Effector memory CD8-positive, alpha-beta T cell (primary cell): ENCODE data around the gene NEURL2.
A peak's percentile ranks its signal among the peaks of the same experiment; 100 is the strongest.
"Not testable (repeated sequence)": the region's sequence is repeated elsewhere in the genome, so short reads cannot be mapped to it uniquely, and the experiment has no call there.

Experiments used
- ATAC-seq: fragments of 150-1000 bp; cut with Tn5 transposase; replicated peaks from 2 replicates; pipeline ENCODE4 v1.10.0; 2021; ENCODE audit warnings: mild to moderate bottlenecking, moderate library complexity
- DNase-seq, 3 experiments: peaks; one replicate each; pipeline ENCODE4 v3.0.0; 2021
- H3K27ac Mint-ChIP-seq, 2 donors: one replicate each; pipeline ENCODE4 v1.8.0; 2022; ENCODE audit warnings: mild to moderate bottlenecking in 2 of 2, mixed read lengths in 2 of 2, moderate library complexity in 2 of 2
- H3K27me3 Mint-ChIP-seq, 2 donors: one replicate each; pipeline ENCODE4 v1.8.0; 2022; ENCODE audit warnings: mixed read lengths in 2 of 2
- H3K36me3 Mint-ChIP-seq: one replicate; pipeline ENCODE4 v1.8.0; 2022; ENCODE audit warnings: mild to moderate bottlenecking, moderate library complexity, mixed read lengths; ENCODE audit not compliant: insufficient read depth
- H3K4me1 Mint-ChIP-seq, 2 donors: one replicate each; pipeline ENCODE4 v1.8.0; 2022; ENCODE audit warnings: low read depth in 2 of 2, mixed read lengths in 2 of 2
- H3K4me3 Mint-ChIP-seq, 2 donors: one replicate each; pipeline ENCODE4 v1.8.0; 2022; ENCODE audit warnings: mild to moderate bottlenecking in 2 of 2, mixed read lengths in 2 of 2, moderate library complexity in 2 of 2
- H3K9me3 Mint-ChIP-seq, 2 donors: one replicate each; pipeline ENCODE4 v1.8.0; 2022; ENCODE audit warnings: mixed read lengths in 2 of 2

The NEURL2 gene

DNA sequence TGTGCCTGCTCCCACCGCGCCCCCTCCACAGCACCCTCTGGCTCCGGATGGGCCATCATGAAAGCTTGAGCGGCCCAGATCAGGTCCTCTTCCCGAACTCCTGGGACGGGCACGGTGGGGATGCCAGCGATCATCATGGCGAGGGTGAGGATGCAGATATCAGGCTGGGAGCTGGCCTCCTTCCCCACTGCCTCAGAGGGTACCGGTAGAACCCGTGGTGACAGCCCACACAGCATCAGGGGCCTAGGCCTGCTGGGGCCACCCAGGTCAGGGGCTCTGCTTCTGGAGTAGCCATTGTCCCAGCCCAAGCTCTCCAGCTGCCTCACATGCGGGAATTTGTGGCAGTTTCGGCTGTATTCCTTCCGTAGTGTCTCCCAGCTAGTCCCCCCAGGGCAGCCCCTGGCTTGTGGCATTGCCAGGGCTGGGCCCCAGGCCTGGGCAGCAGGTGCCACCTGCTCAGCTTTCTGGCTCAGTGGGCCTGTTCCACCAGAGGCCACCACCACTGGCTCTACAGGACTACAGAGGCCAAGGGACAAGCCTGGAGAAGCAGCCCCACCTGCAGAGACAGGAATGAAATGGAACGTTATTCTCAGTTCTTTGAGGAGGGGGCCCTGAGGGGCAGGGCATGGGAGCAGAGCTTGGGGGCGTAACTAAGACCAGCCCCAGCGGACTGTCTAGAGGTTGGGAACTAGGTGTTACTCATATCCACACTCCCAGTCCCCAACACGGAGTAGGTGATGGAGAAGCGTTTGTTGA lies 4.2 kb downstream of the NEURL2 start:
- DNase-seq = no peak
- H3K9me3 Mint-ChIP-seq = no peaks in the 10 kb centered on the region
- peaks cover 21% of the 10 kb centered on the region for H3K36me3 Mint-ChIP-seq
- no peaks in the 10 kb centered on the region for H3K27me3 Mint-ChIP-seq
- no peak for ATAC-seq
- H3K4me3 Mint-ChIP-seq = no peak overlapping the region
- H3K27ac Mint-ChIP-seq = peak overlapping the region in 1 of 2 donors; percentile 35
- peaks cover 22 to 25% of the 10 kb centered on the region in 2 donors for H3K4me1 Mint-ChIP-seq

- Mint-ChIP-seq H3K4me3 (no peak overlapping the region), H3K36me3 (peaks cover 13% of the 10 kb centered on the region)
Observed at GRCh38 chr20:45883100-45883469, 7.9 kb downstream of the NEURL2 start.

DNA sequence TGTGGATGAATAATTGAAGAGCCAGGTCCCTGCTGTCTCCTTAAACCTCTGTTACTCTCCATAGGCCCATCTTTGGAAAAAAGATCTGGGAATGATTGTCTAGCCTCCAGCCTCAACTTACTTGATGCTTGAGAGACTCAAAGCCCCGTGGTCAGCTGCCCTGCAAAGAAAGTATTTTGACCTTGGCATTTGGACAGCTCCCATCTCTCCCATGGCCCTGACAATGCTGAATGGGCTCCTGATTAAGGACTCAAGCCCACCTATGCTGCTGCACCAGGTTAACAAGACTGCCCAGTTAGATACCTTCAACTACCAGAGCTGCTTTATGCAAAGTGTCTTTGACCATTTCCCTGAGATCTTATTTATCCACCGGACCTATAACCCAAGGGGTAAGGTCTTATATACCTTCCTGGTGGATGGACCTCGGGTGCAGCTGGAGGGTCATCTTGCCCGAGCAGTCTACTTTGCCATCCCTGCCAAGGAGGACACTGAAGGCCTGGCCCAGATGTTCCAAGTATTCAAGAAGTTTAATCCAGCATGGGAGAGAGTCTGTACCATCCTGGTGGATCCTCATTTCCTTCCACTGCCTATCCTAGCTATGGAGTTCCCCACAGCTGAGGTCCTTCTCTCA lies 8.4 kb downstream of the NEURL2 start:
- no peaks in the 10 kb centered on the region for H3K9me3 Mint-ChIP-seq
- H3K27me3 Mint-ChIP-seq = no peaks in the 10 kb centered on the region
- peaks cover 22 to 27% of the 10 kb centered on the region in 2 donors for H3K4me1 Mint-ChIP-seq
- DNase-seq = no peak
- ATAC-seq = no peak
- H3K27ac Mint-ChIP-seq = peak overlapping the region; percentile 90 to 93
- H3K4me3 Mint-ChIP-seq = peak overlapping the region in 1 of 2 donors; percentile 5
- H3K36me3 Mint-ChIP-seq = peaks cover 13% of the 10 kb centered on the region

More at GRCh38 chr20:45883100-45883469, 7.9 kb downstream of the NEURL2 start:
- H3K27ac Mint-ChIP-seq = peak overlapping the region in 1 of 2 donors; percentile 93
- ATAC-seq = no peak
- peaks cover 22 to 27% of the 10 kb centered on the region in 2 donors for H3K4me1 Mint-ChIP-seq
- no peaks in the 10 kb centered on the region for H3K27me3 Mint-ChIP-seq
- no peaks in the 10 kb centered on the region for H3K9me3 Mint-ChIP-seq
- DNase-seq = no peak

DNA sequence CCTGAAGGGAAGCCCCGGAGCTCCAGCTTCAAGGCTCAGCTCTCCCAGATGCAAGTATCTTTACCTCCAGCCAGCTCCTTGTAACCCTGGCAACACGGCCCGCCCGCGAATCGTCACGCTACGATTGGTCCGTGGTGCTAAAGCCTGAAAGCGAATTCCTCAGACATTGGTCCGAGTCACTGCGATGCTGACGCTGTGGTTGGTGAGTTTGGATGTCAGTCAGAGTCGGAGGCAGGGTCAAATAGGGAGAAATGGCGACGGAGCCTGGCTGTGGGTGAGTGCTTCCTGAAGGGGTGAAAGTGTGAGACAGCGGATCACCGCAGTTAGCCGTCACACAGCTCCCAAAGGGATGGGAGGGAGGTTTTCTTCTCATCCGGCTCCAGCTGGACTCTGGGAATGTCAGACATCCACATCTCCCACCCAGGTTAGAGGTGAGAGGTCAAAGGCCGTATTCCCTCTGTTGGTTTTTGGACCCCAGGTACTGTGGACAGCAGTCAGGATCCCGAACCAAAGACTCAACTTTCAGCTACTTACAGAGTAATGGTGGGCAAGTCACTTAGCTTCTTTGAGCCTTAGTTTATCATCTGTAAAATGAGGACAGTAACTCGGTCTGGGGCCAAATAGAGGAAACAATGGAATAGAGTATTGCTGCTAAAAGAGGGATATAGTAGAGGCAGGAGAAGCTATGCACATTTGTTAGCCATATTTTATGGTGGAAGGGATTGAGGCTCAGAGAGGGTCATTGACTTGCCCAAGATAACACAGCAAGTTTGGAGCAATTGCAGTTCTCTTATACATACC lies 9.8 kb downstream of the NEURL2 start, which contains the start of gene ZSWIM1:
ZSWIM1 (plus strand) TSS at position 240 of the 801 bp plus-strand sequence. CDS start 1,366 bp downstream, outside the sequence.
- peak within 1 kb of the TSS; percentile 90 to 93 for H3K27ac Mint-ChIP-seq
- peak within 1 kb of the TSS; percentile 73 to 75 for H3K4me3 Mint-ChIP-seq
- peak; percentile 96 for ATAC-seq
- peak; percentile 98 to 99 (median 99) for DNase-seq
- no peaks in the 10 kb centered on the region for H3K9me3 Mint-ChIP-seq
- H3K36me3 Mint-ChIP-seq = peaks cover 13% of the 10 kb centered on the region
- H3K27me3 Mint-ChIP-seq = no peaks in the 10 kb centered on the region
- H3K4me1 Mint-ChIP-seq = peaks cover 22 to 27% of the 10 kb centered on the region in 2 donors

DNA sequence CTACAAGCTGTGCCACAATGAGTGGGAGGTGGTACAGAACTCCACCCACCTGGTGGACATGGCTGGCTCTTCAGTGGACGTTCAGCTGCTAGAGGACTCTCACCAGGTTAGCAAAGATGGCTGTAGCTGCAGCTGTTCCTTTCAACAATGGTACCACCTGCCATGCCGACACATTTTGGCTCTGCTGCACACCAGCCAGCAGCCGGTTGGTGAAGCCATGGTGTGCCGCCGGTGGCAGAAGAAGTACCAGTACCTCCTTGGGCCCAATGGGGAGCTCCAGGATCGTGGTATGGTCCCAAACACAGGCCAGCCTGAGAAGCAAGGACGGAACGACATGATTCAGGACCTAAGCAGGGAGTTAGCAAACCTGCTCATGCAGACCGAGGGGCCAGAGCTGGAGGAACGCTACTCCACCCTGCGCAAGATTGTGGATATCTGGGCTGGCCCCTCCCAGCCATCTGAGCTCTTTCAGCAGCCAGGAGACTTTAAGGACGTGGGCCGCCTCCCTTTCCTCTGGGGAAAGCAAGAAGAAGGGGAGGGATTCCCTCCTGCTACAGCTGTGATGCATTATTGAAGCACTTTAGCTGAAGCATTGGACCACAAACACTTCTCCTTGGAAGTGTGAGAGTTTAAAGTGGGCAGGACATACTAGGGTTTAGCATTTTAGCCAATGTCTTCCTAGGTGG lies 12.8 kb downstream of the NEURL2 start:
- Mint-ChIP-seq H3K36me3 (peaks cover 7% of the 10 kb centered on the region), H3K4me3 (no peak overlapping the region), H3K4me1 (peaks cover 17 to 21% of the 10 kb centered on the region in 2 donors), H3K27me3 (no peaks in the 10 kb centered on the region), H3K27ac (no peak overlapping the region), H3K9me3 (no peaks in the 10 kb centered on the region)
- ATAC-seq (no peak), DNase-seq (no peak)

- Mint-ChIP-seq H3K9me3 (no peaks in the 10 kb centered on the region), H3K4me1 (no peaks in the 10 kb centered on the region), H3K36me3 (peaks cover 5% of the 10 kb centered on the region), H3K27ac (no peak overlapping the region), H3K4me3 (no peak overlapping the region), H3K27me3 (no peaks in the 10 kb centered on the region)
- DNase-seq (no peak), ATAC-seq (no peak)
Observed at GRCh38 chr20:45874576-45874975, 16.4 kb downstream of the NEURL2 start.

- not testable (repeated sequence) for DNase-seq, H3K4me1 Mint-ChIP-seq, ATAC-seq, H3K4me3 Mint-ChIP-seq, H3K36me3 Mint-ChIP-seq, H3K27ac Mint-ChIP-seq, H3K9me3 Mint-ChIP-seq, H3K27me3 Mint-ChIP-seq
Observed at GRCh38 chr20:45874104-45874481, 16.9 kb downstream of the NEURL2 start.

DNA sequence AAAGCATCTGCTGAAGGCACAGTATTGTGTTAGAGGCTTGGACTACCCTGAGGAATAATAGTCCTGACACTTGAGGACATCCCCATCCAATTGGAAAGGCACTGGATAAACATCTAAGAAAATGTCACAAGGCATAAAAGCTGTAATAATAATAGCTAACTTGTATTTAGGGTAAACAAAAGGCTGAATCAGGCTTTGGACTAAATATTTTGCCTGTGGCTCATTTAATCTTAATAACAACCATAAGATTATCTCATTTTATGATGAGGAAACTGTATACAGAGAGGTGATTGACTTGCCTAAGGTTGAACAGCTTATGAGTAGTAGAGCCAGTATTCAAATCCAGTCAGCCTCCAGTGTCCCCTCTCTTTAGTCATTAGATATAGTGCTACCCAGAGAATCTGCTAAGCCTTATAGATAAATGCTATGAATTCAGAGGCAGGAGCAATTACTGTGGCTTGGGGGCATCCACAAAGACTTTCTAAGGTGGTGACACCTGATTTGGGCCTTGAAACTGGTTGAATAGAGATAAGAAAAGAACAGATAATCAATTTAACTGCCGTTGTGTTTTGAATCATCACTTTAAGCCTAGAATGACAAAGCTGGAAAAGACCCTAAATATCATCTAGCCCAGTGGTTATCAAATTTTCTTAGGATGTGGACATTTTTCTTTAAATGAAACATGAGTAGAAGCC lies 17.5 kb downstream of the NEURL2 start:
- H3K4me1 Mint-ChIP-seq = no peaks in the 10 kb centered on the region

DNA sequence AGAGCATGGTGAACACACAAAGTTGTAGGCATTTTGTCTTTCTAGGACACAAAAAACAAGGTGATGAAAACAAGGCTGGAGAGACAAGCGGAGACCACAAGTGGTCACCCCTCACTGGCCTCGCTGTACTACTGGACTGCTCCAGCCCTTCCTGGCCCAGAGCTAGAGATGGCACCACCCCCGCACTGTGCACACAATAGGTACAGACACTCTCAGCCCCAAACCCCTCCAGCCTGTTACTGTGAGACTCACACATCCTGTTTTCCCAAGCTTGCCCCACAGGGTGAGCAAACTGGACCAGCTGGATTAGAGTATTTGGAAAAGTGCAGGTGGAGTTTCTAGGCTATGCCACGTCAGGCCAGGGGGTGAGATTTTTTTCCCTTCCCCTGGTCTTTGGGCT lies 18.4 kb downstream of the NEURL2 start:
- DNase-seq = no peak
- H3K9me3 Mint-ChIP-seq = no peaks in the 10 kb centered on the region
- H3K36me3 Mint-ChIP-seq = peaks cover 7% of the 10 kb centered on the region
- H3K27ac Mint-ChIP-seq = no peak overlapping the region
- H3K27me3 Mint-ChIP-seq = no peaks in the 10 kb centered on the region
- no peak overlapping the region for H3K4me3 Mint-ChIP-seq
- no peaks in the 10 kb centered on the region for H3K4me1 Mint-ChIP-seq
- no peak for ATAC-seq

More for the DNA sequence above, 17.5 kb downstream of the NEURL2 start:
- H3K27me3 Mint-ChIP-seq = no peaks in the 10 kb centered on the region
- peaks cover 7% of the 10 kb centered on the region for H3K36me3 Mint-ChIP-seq
- no peak for DNase-seq
- no peak overlapping the region for H3K4me3 Mint-ChIP-seq
- no peaks in the 10 kb centered on the region for H3K9me3 Mint-ChIP-seq
- ATAC-seq = no peak
- no peak overlapping the region for H3K27ac Mint-ChIP-seq

- no peak for ATAC-seq
- H3K36me3 Mint-ChIP-seq = peaks cover 10% of the 10 kb centered on the region
- H3K27me3 Mint-ChIP-seq = no peaks in the 10 kb centered on the region
- no peaks in the 10 kb centered on the region for H3K4me1 Mint-ChIP-seq
- H3K4me3 Mint-ChIP-seq = no peak overlapping the region
- no peaks in the 10 kb centered on the region for H3K9me3 Mint-ChIP-seq
- H3K27ac Mint-ChIP-seq = no peak overlapping the region
- no peak for DNase-seq
Observed at GRCh38 chr20:45867819-45868176, 23.2 kb downstream of the NEURL2 start.

DNA sequence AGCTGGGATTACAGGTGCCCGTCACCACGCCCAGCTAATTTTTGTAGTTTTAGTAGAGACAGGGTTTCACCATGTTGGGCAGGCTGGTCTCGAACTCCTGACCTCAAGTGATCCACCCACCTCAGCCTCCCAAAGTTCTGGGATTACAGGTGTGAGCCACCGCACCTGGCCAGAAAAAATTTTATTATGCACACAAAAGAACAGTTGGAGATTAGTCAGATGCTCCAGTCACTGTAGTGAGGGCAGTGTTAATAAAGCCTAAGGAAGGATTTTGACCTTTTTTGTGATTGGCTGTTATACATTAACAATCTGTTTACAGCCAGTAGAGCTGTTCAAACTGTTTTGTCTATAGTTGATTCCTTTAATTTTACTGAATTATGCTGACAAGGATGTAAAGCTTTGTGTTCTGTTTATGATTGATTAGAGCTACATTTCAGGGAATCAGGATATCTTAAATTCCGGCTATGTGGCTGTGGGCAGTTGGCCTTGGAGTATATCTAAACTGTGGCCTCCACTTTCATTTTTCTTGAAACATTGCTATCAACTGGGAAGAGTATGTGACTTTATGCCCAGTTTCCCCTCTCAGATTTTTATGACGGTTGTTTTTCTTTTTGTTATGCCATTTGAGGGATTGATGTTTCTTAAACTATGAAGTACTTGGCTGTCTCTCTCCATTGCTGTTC lies 23.7 kb downstream of the NEURL2 start:
- no peak overlapping the region for H3K4me3 Mint-ChIP-seq
- H3K27me3 Mint-ChIP-seq = no peaks in the 10 kb centered on the region
- peaks cover 10% of the 10 kb centered on the region for H3K36me3 Mint-ChIP-seq
- no peaks in the 10 kb centered on the region for H3K4me1 Mint-ChIP-seq
- H3K27ac Mint-ChIP-seq = no peak overlapping the region
- H3K9me3 Mint-ChIP-seq = no peaks in the 10 kb centered on the region
- ATAC-seq (no peak), DNase-seq (no peak)

DNA sequence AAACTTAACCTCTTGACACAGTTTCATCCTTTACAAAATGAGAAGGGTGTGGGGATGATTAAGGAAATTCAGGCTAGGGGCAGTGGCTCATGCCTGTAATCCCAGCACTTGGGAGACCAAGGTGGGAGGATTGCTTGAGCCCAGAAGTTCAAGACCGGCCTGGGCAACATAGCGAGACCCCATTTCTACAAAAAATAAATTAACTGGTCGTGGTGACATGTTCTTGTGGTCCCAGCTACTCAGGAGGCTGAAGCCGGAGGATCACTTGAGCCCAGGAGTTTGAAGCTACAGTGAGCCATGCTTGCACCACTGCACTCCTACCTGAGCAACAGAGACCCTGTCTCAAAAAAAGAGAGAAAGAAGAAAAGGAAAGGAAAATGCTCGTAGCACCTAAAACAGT lies 24.6 kb downstream of the NEURL2 start:
- Mint-ChIP-seq H3K4me3 (no peak overlapping the region), H3K27ac (no peak overlapping the region), H3K4me1 (no peaks in the 10 kb centered on the region), H3K9me3 (no peaks in the 10 kb centered on the region), H3K36me3 (peaks cover 10% of the 10 kb centered on the region), H3K27me3 (no peaks in the 10 kb centered on the region)
- ATAC-seq (no peak), DNase-seq (no peak)
